ENCODE measurements around the gene SHISA2.

SHISA2 gene

GRCh38 chr13:26029581-26030136 lies 22.2 kb downstream of the SHISA2 start:
- Histone ChIP-seq H3K27ac (ENCODE audit: extremely low read depth, low read depth, low read length) (no peak overlapping the region), H3K9me3 (ENCODE audit: control insufficient read depth, insufficient read depth, low read depth, low read length) (no peaks in the 10 kb centered on the region), H3K4me1 (ENCODE audit: control insufficient read depth, insufficient read depth, low read length) (no peaks in the 10 kb centered on the region), H3K36me3 (ENCODE audit: control insufficient read depth in 2 of 2, insufficient read depth in 1 of 2, low read length in 2 of 2) (no peaks in the 10 kb centered on the region), H3K4me3 (ENCODE audit: low read depth, low read length) (no peak overlapping the region)
- peak; percentile 61 for TF ChIP-seq GLIS1 (tag by site-specific recombination; IDR thresholded peaks at IDR 0.05)
- peak; percentile 13 for TF ChIP-seq SETDB1 (IDR thresholded peaks at IDR 0.05; ENCODE audit: insufficient read length, low read length)
- TF ChIP-seq TRIM28 (IDR thresholded peaks at IDR 0.05; ENCODE audit: borderline replicate concordance, low read length) = peak; percentile 60; the same call in 1 of the 2 replicates
- TF ChIP-seq HOXD13 (CRISPR knock-in tag; IDR thresholded peaks at IDR 0.05; ENCODE audit: borderline replicate concordance) = no peak
- TF ChIP-seq ZNF114 (tag by site-specific recombination; IDR thresholded peaks at IDR 0.05) = no peak
- TF ChIP-seq ZFP69B (tag by site-specific recombination; IDR thresholded peaks at IDR 0.05) = no peak
- POLR2A ChIA-PET = no interaction called here
- CTCF ChIA-PET = interaction anchor here (1.2 kb wide), 1 partner anchor 8 kb away, joined by 8 read pairs; no protein-coding TSS in a partner anchor

GRCh38 chr13:26026211-26026610 lies 25.6 kb downstream of the SHISA2 start:
- TF ChIP-seq ZNF174 (tag by site-specific recombination; IDR thresholded peaks at IDR 0.05) (no peak), ZNF48 (tag by site-specific recombination; IDR thresholded peaks at IDR 0.05) (no peak), ZNF16 (tag by site-specific recombination; IDR thresholded peaks at IDR 0.05; ENCODE audit: low read depth) (no peak), ZNF521 (tag by site-specific recombination; IDR thresholded peaks at IDR 0.05) (no peak), EGR2 (tag by site-specific recombination; IDR thresholded peaks at IDR 0.05; ENCODE audit: low read depth) (no peak), ZNF426 (tag by site-specific recombination; IDR thresholded peaks at IDR 0.05) (no peak), ZNF239 (tag by site-specific recombination; IDR thresholded peaks at IDR 0.05) (no peak), ZNF2 (tag by site-specific recombination; IDR thresholded peaks at IDR 0.05) (no peak), PRDM6 (tag by site-specific recombination; IDR thresholded peaks at IDR 0.05) (no peak), GLIS2 (tag by site-specific recombination; IDR thresholded peaks at IDR 0.05) (no peak), ZNF248 (tag by site-specific recombination; IDR thresholded peaks at IDR 0.05) (no peak)
- Histone ChIP-seq H3K4me1 (ENCODE audit: control insufficient read depth, insufficient read depth, low read length) (peaks cover 6% of the 10 kb centered on the region), H3K27ac (ENCODE audit: extremely low read depth, low read depth, low read length) (no peak overlapping the region), H3K4me3 (ENCODE audit: low read depth, low read length) (no peak overlapping the region), H3K36me3 (ENCODE audit: control insufficient read depth in 2 of 2, insufficient read depth in 1 of 2, low read length in 2 of 2) (no peaks in the 10 kb centered on the region), H3K9me3 (ENCODE audit: control insufficient read depth, insufficient read depth, low read depth, low read length) (no peaks in the 10 kb centered on the region)
- POLR2A ChIA-PET = no interaction called here
- CTCF ChIA-PET = no interaction called here

- Histone ChIP-seq H3K27ac (ENCODE audit: extremely low read depth, low read depth, low read length) (no peak overlapping the region), H3K4me1 (ENCODE audit: control insufficient read depth, insufficient read depth, low read length) (peaks cover 6% of the 10 kb centered on the region), H3K9me3 (ENCODE audit: control insufficient read depth, insufficient read depth, low read depth, low read length) (no peaks in the 10 kb centered on the region), H3K36me3 (ENCODE audit: control insufficient read depth in 2 of 2, insufficient read depth in 1 of 2, low read length in 2 of 2) (no peaks in the 10 kb centered on the region), H3K4me3 (ENCODE audit: low read depth, low read length) (no peak overlapping the region)
- ChIA-PET POLR2A (no interaction called here), CTCF (no interaction called here)
- TF ChIP-seq ZNF621 (tag by site-specific recombination; IDR thresholded peaks at IDR 0.05) (no peak), ZNF416 (tag by site-specific recombination; IDR thresholded peaks at IDR 0.05) (no peak), ZFP69B (tag by site-specific recombination; IDR thresholded peaks at IDR 0.05) (no peak), ZNF335 (tag by site-specific recombination; conservative IDR thresholded peaks at IDR 0.05) (no peak), ZNF600 (tag by site-specific recombination; IDR thresholded peaks at IDR 0.05) (no peak), ZNF658 (tag by site-specific recombination; IDR thresholded peaks at IDR 0.05) (no peak), GLI2 (tag by site-specific recombination; IDR thresholded peaks at IDR 0.05; ENCODE audit: borderline replicate concordance, low read depth) (no peak), RBAK (tag by site-specific recombination; IDR thresholded peaks at IDR 0.05) (no peak), ZNF544 (tag by site-specific recombination; IDR thresholded peaks at IDR 0.05) (no peak), ZFP41 (tag by site-specific recombination; IDR thresholded peaks at IDR 0.05; ENCODE audit: borderline replicate concordance) (no peak), ZNF302 (tag by site-specific recombination; IDR thresholded peaks at IDR 0.05; ENCODE audit: low read depth) (no peak), BCL11B (tag by site-specific recombination; IDR thresholded peaks at IDR 0.05; ENCODE audit: low read depth) (no peak), ZNF362 (tag by site-specific recombination; IDR thresholded peaks at IDR 0.05) (no peak), TCF7L2 (IDR thresholded peaks at IDR 0.05; ENCODE audit: borderline replicate concordance, low read depth, low read length) (no peak), ZNF707 (tag by site-specific recombination; IDR thresholded peaks at IDR 0.05) (no peak), ZNF585B (tag by site-specific recombination; IDR thresholded peaks at IDR 0.05) (no peak), ZNF114 (tag by site-specific recombination; IDR thresholded peaks at IDR 0.05) (no peak)
Measured at GRCh38 chr13:26025771-26026170, 26.0 kb downstream of the SHISA2 start.

Data from HEK293 (cell line).